Nucleus accumbens (tissue), 56 donors: ENCODE data around the gene SPDYE2.
"Not testable (repeated sequence)": the region's sequence is repeated elsewhere in the genome, so short reads cannot be mapped to it uniquely, and the experiment has no call there.

Experiments used
- DNase-seq, 56 donors: peaks; one replicate each; lab custom pipeline; 2025; lab: John Stamatoyannopoulos, UW

SPDYE2 gene

DNA sequence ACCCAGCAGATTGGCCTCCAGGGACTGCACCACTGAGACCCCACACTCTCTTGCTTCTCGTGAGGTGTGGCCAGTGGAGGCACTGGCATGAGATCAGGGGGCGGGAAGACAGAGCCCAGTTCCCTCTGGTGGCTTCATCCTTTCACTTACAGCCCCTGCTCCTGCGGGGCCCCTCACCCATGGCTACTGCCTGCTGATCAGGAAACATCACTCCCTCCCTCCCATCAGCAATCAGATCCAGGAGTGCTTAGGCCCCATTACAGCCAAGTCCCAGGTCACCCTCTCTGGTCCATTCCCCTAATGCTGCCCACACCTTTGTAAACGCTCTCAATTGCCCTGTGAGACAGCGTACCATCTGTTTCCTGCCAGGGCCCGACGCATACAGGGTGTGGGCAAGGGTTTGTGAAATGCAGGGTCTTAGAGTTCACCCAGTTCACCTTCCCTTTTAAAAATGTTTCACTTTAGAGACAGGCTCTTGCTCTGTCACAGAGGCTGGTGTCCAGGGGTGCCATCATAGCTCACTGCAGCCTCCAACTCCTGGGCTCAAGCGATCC lies 15.9 kb upstream of the SPDYE2 start:
- not testable (repeated sequence) for DNase-seq

- DNase-seq, result not testable (repeated sequence)
Observed at GRCh38 chr7:102540604-102541003, 10.4 kb upstream of the SPDYE2 start.

GRCh38 chr7:102542083-102542482 lies 8.9 kb upstream of the SPDYE2 start:
- DNase-seq, result not testable (repeated sequence)

DNA sequence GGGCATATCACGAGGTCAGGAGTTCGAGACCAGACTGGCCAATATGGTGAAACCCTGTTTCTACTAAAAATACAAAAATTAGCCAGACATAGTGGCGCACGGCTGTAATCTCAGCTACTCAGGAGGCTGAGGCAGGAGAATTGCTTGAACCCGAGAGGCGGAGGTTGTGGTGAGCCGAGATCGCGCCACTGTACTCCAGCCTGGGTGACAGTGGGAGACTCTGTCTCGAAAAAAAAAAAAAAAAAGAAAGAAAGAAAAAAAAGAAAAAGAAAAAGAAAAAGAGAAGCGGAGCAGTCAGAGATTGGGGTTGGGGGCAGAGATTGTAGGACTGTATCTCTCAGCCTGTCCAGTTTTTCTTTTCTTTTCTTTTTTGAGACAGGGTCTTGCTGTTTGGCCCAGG lies 8.3 kb upstream of the SPDYE2 start:
- DNase-seq, result not testable (repeated sequence)

GRCh38 chr7:102543596-102543995 lies 7.4 kb upstream of the SPDYE2 start, which contains the start of gene UPK3BL2:
Gene UPK3BL2, minus strand, starts transcription at chr7:102543696. Its CDS starts 60 bp downstream, at chr7:102543636.
- DNase-seq, result not testable (repeated sequence)

GRCh38 chr7:102544372-102544771 lies 6.7 kb upstream of the SPDYE2 start:
- not testable (repeated sequence) for DNase-seq

DNA sequence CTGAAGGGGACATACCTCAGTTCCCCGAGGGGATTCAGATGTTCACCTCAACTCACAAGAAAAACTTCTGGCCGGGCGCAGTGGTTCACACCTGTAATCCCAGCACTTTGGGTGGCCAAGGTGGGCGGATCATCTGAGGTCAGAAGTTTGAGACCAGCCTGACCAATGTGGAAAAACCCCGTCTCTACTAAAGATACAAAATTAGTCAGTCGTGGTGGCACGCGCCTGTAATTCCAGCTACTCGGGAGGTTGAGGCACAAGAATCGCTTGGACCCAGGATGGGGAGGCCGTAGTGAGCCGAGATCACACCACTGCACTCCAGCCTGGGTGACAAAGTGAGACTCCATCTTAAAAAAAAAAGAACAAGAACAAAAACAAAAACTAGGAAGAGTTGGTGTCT lies 5.7 kb upstream of the SPDYE2 start:
- not testable (repeated sequence) for DNase-seq

DNA sequence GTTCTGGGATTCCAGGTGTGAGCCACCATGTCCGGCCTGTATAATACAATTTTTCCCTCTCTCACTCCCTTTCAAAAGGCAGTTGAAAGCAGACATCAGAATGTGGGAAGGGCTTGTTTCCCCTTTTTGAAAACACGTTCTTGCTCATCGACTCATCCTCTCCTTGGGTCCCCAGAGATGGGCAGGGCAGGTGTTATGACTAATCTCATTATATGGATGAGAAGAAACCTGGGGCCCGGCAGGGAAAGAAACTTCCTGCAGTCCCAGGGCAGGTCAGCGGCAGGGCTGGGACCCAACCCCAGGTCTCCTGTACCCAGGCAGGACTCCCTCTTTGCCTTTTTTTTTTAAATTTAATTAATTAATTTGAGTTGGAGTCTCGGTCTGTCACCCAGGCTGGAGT lies 4.7 kb upstream of the SPDYE2 start:
- not testable (repeated sequence) for DNase-seq

DNA sequence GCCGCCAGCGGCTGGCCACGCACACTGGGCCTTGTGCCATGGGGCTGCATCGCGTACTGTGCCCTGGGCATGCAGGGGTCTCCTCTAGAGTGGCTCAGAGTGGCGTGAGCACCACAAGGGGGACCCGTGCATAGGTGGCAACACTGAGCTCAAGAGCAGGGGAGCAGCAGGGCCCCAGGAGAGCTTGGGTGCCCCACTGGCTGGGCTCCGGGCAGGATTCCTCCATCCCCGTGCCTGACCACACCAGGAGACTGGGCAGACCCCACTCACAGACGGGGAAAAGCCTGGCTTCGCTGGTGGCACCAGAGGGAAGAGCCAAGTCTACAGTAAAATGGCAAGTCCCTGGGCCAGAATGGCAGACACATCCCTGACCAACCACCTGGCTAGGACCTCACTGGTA lies 17.6 kb downstream of the SPDYE2 start:
- DNase-seq, result not testable (repeated sequence)

- DNase-seq, result not testable (repeated sequence)
Observed at GRCh38 chr7:102572261-102573239, 21.5 kb downstream of the SPDYE2 start, which contains the start of gene POLR2J3. Gene POLR2J3, minus strand, starts transcription at chr7:102572583. Its CDS starts 62 bp downstream, at chr7:102572521.

GRCh38 chr7:102574607-102575006 lies 23.6 kb downstream of the SPDYE2 start:
- not testable (repeated sequence) for DNase-seq

GRCh38 chr7:102576363-102576762 lies 25.3 kb downstream of the SPDYE2 start:
- not testable (repeated sequence) for DNase-seq

GRCh38 chr7:102577315-102578240 lies 26.6 kb downstream of the SPDYE2 start:
- DNase-seq, result not testable (repeated sequence)

DNA sequence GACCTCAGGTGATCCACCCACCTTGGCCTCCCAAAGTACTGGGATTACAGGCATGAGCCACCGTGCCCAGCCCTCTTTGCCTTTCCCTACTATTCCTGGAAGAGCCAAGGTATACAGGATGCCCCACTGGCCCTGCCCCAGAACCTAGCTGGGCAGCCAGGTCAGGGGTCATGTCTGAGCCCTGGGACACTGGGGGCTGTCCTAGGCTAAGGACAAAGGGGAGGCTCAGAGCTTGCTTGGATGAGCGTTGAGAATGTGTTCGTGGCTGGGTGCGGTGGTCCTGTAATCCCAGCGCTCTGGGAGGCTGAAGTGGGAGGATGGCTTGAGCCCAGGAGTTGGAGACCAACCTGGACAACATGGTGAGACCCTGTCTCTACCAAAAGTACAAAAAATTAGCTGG lies 27.5 kb downstream of the SPDYE2 start:
- not testable (repeated sequence) for DNase-seq

GRCh38 chr7:102581722-102582121 lies 30.7 kb downstream of the SPDYE2 start:
- not testable (repeated sequence) for DNase-seq

DNA sequence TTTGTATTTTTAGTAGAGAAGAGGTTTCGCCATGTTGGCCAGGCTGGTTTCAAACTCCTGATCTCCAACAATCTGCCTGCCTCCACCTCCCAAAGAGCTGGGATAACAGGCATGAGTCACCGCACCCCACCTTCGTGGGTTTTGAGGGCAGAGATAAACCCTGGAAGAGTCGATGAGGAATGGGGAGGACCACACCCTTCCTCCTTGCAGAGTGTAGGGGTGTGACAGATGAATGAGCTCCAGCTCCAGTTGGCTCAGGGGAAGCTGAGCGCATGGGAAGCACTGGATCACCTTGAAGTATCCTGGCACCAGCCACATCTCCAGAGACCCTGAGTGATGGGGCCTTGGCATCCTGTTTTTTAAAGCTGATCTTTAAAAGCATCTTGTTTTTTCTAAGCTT lies 32.5 kb downstream of the SPDYE2 start:
- DNase-seq, result not testable (repeated sequence)

- not testable (repeated sequence) for DNase-seq
Observed at GRCh38 chr7:102589857-102590256, 38.8 kb downstream of the SPDYE2 start.

GRCh38 chr7:102592477-102593019 lies 41.5 kb downstream of the SPDYE2 start:
- not testable (repeated sequence) for DNase-seq

DNA sequence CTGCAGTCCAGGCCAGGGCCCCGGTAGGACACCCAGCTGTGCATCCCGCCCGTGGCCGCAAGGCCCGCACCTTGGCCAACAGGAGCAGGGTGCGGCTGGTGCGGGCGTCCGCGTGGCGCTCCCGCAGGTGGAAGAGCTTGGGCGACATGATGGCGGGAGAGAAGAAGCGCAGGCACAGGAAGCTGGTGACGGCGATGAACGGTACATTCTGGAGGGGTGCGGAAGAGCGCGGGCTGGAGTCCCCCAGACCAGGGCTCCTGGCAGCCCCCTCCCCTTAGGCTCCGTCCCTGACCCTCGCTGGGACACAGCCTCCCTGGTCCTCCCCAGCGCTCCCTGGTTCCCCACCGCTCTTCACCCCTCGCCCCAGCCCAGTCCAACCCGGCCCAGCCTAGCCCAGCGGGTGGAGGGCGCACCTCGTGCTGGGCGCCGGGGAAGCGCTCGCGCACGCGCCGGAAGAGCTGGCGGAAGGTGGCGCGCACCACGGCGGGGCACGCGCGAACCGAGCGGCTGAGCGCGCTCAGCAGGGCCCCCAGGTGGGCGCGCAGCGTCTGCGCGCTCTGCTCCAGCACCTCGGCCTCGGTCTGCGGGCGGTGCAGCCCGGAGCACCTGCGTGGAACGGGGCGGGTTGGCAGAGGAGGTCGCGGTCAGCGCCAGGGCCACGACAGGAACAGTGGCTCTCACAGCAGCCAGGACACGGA lies 42.8 kb downstream of the SPDYE2 start:
- not testable (repeated sequence) for DNase-seq
